Measurements from ENCODE around the gene BARX2.

DNA sequence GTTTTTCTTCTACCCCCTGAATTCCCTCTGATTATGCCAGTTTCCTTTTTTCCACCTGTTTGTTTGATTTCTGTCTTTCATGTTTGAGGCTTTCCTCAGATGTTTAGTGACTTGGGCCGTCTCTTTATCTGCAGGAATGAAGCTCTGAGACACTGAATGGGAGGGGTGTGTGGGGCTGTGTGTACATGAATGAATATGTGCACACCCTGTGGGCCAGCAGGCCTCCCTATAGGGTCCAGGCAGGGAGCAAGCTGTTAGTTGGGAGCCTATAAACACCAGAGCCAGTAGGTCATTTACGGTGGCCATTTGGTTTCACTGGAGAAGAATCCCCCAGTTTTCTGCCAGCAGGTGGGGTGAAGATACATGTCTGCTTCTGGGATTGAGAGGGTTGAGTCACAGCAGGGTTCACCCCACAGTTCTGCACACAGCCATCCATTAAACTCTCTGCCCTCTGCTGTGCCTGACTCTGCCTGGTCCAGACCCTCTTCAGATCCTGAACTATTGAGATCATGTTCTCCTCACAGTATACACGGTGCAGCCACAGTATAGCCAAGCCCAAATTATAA is 34.8 kb downstream of the BARX2 start:
- TF ChIP-seq EZH2phosphoT487 (conservative IDR thresholded peaks at IDR 0.05; ENCODE audit: low read length): no peak
- TF ChIP-seq, protein P1, sequence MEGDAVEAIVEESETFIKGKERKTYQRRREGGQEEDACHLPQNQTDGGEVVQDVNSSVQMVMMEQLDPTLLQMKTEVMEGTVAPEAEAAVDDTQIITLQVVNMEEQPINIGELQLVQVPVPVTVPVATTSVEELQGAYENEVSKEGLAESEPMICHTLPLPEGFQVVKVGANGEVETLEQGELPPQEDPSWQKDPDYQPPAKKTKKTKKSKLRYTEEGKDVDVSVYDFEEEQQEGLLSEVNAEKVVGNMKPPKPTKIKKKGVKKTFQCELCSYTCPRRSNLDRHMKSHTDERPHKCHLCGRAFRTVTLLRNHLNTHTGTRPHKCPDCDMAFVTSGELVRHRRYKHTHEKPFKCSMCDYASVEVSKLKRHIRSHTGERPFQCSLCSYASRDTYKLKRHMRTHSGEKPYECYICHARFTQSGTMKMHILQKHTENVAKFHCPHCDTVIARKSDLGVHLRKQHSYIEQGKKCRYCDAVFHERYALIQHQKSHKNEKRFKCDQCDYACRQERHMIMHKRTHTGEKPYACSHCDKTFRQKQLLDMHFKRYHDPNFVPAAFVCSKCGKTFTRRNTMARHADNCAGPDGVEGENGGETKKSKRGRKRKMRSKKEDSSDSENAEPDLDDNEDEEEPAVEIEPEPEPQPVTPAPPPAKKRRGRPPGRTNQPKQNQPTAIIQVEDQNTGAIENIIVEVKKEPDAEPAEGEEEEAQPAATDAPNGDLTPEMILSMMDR (IDR thresholded peaks at IDR 0.05; ENCODE audit: insufficient read depth, low read length, poor library complexity, severe bottlenecking): no peak

All from SU-DHL-6 (cell line).